ENCODE data around the gene LLPH. TPM values are rescaled to one million over a fixed set of nuclear protein-coding genes. Genes with fewer than 3 reads are reported as not detected.

LLPH gene
- total RNA-seq, 1 donor from 2014 or later, result 33.7 TPM

DNA sequence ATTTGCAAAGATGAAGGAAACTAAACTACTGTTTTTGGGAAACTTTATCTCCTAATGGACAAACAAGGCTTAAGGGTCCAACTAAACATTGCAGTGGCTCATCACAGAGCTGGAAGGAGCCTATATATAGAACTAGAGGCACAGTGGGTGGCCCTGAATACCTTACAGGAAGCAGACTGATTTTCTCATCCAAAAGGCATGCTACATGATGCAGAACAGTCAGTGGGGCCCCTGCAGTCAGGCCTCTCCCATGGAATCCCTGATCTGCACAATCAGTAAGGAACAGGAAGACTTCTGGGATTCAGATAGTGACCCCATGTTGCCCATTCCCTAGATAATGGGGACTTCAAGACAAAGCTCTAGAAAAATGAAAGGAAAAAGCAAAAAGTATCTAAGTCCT lies 1.9 kb upstream of the LLPH start:
- peaks cover 28% of the 10 kb centered on the region for H3K4me1 Mint-ChIP-seq (ENCODE audit: low read depth)

GRCh38 chr12:66131067-66131688 lies 628 bp upstream of the LLPH start:
- Mint-ChIP-seq H3K9me3 (no peaks in the 10 kb centered on the region), H3K27ac (peak overlapping the region; percentile 95), H3K36me3 (ENCODE audit: low read depth) (peaks cover 44% of the 10 kb centered on the region), H3K4me3 (ENCODE audit: low read depth) (peak overlapping the region; percentile 99), H3K27me3 (ENCODE audit: low read depth) (no peaks in the 10 kb centered on the region), H3K4me1 (ENCODE audit: low read depth) (peaks cover 35% of the 10 kb centered on the region)
- intact Hi-C loops (cut with micrococcal nuclease), result no loop called here
- DNase-seq (ENCODE audit: low spot score), result no peak

More for the DNA sequence above, 1.9 kb upstream of the LLPH start:
- peak overlapping the region; percentile 46 for H3K4me3 Mint-ChIP-seq (ENCODE audit: low read depth)
- no peaks in the 10 kb centered on the region for H3K9me3 Mint-ChIP-seq
- DNase-seq (ENCODE audit: low spot score), result no peak
- intact Hi-C loops (cut with micrococcal nuclease), result no loop called here
- no peaks in the 10 kb centered on the region for H3K27me3 Mint-ChIP-seq (ENCODE audit: low read depth)
- peaks cover 42% of the 10 kb centered on the region for H3K36me3 Mint-ChIP-seq (ENCODE audit: low read depth)
- no peak overlapping the region for H3K27ac Mint-ChIP-seq

DNA sequence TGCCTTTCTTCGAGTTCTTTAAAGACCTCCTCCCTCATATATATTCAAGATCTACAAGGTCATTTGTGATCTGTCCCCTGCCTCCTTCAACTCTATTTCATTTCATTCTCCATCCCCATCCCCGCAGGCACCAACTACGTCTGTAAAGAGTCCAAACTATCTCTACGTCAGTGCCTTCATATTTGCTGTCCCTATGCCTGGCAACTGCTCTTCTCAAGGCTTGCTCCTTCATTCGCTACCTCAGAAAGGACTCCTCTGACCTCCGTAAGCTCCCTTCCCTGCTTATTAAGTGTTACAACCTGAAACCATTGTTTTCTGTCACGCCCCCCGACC lies 650 bp downstream of the LLPH start:
- intact Hi-C loops (cut with micrococcal nuclease), result loop anchor here (1.0 kb wide), 2 partner anchors 39 to 172 kb away; partner anchors contain the start of genes HELB and TMBIM4
- H3K4me1 Mint-ChIP-seq (ENCODE audit: low read depth), result peaks cover 38% of the 10 kb centered on the region
- H3K9me3 Mint-ChIP-seq, result no peaks in the 10 kb centered on the region
- peak overlapping the region; percentile 95 for H3K27ac Mint-ChIP-seq
- peaks cover 52% of the 10 kb centered on the region for H3K36me3 Mint-ChIP-seq (ENCODE audit: low read depth)
- H3K4me3 Mint-ChIP-seq (ENCODE audit: low read depth), result peak overlapping the region; percentile 99
- DNase-seq (ENCODE audit: low spot score), result no peak
- H3K27me3 Mint-ChIP-seq (ENCODE audit: low read depth), result no peaks in the 10 kb centered on the region

DNA sequence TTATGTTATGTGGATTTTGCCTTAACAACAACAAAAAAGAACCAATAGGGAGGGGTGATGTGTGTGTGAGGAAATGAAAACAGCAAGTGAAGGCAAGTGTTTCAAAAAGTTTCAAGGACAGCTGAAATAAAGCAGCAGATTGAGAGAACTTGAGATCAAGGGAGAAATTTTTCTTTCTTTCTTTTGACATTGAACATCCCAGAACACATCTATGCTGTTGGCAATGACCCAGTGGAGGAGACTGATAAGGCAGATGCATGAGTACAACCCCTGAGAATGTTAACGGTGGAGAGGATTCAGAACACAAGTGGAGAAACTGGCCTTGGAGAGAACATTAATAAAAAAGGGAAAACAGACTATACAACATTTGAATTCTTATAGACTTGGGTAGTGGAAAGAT lies 2.9 kb downstream of the LLPH start:
- no peak for DNase-seq (ENCODE audit: low spot score)
- intact Hi-C loops (cut with micrococcal nuclease), result no loop called here
- Mint-ChIP-seq H3K4me3 (ENCODE audit: low read depth) (peak overlapping the region; percentile 20), H3K27me3 (ENCODE audit: low read depth) (no peaks in the 10 kb centered on the region), H3K36me3 (ENCODE audit: low read depth) (peaks cover 75% of the 10 kb centered on the region), H3K9me3 (no peaks in the 10 kb centered on the region), H3K27ac (no peak overlapping the region), H3K4me1 (ENCODE audit: low read depth) (peaks cover 38% of the 10 kb centered on the region)

DNA sequence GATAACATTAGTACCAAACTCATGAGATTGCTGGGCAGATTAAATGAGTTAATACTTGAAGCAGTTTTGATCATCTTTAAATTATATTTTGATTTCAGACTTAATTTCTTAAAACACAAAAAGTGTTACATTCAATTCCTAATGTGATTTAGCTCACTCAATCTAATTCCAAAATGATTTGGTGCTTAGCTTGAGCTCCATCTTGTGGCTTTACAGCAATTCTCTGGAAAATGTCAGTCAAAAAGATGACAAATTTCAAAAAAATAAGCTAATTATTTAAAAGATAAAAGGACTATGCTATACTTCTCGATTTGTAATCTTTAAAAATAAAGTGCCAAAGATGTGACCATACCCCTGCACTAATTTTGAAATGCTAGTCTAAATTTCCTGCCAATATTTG lies 10.1 kb downstream of the LLPH start:
- no peak for DNase-seq (ENCODE audit: low spot score)

DNA sequence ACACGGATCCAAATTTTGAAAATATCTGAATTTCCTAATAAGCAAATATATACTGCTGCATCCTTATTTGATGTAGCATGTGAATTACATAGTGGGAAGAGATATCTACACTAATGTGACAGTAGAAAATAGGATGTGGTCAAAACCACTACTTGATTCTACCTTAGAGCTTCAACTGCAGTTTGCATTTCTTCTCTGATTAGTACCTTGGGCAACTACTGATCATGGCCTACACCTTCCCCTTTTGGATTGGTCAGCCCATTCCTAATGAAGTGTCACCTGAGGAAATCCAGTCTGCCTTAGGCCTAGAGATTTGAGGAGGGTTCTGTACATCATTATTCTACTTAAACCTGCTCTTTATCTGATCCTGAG lies 10.7 kb downstream of the LLPH start:
- intact Hi-C loops (cut with micrococcal nuclease), result no loop called here
- Mint-ChIP-seq H3K4me1 (ENCODE audit: low read depth) (peaks cover 15% of the 10 kb centered on the region), H3K27ac (no peak overlapping the region), H3K4me3 (ENCODE audit: low read depth) (no peak overlapping the region), H3K27me3 (ENCODE audit: low read depth) (no peaks in the 10 kb centered on the region), H3K9me3 (no peaks in the 10 kb centered on the region), H3K36me3 (ENCODE audit: low read depth) (peaks cover 53% of the 10 kb centered on the region)
- DNase-seq (ENCODE audit: low spot score), result no peak

More for the DNA sequence above, 10.1 kb downstream of the LLPH start:
- Mint-ChIP-seq H3K27ac (no peak overlapping the region), H3K36me3 (ENCODE audit: low read depth) (peaks cover 60% of the 10 kb centered on the region), H3K9me3 (no peaks in the 10 kb centered on the region), H3K4me3 (ENCODE audit: low read depth) (no peak overlapping the region), H3K4me1 (ENCODE audit: low read depth) (peaks cover 19% of the 10 kb centered on the region), H3K27me3 (ENCODE audit: low read depth) (no peaks in the 10 kb centered on the region)
- intact Hi-C loops (cut with micrococcal nuclease), result no loop called here

GRCh38 chr12:66119229-66119869 lies 11.2 kb downstream of the LLPH start:
- DNase-seq (ENCODE audit: low spot score), result no peak
- Mint-ChIP-seq H3K4me1 (ENCODE audit: low read depth) (peaks cover 15% of the 10 kb centered on the region), H3K36me3 (ENCODE audit: low read depth) (peaks cover 48% of the 10 kb centered on the region), H3K27me3 (ENCODE audit: low read depth) (no peaks in the 10 kb centered on the region), H3K4me3 (ENCODE audit: low read depth) (no peak overlapping the region), H3K27ac (no peak overlapping the region), H3K9me3 (no peaks in the 10 kb centered on the region)
- intact Hi-C loops (cut with micrococcal nuclease), result no loop called here

GRCh38 chr12:66118240-66118891 lies 12.2 kb downstream of the LLPH start:
- Mint-ChIP-seq H3K4me1 (ENCODE audit: low read depth) (peaks cover 19% of the 10 kb centered on the region), H3K4me3 (ENCODE audit: low read depth) (no peak overlapping the region), H3K27me3 (ENCODE audit: low read depth) (no peaks in the 10 kb centered on the region), H3K9me3 (no peaks in the 10 kb centered on the region), H3K36me3 (ENCODE audit: low read depth) (peaks cover 38% of the 10 kb centered on the region), H3K27ac (no peak overlapping the region)
- intact Hi-C loops (cut with micrococcal nuclease), result no loop called here
- DNase-seq (ENCODE audit: low spot score), result no peak

GRCh38 chr12:66117242-66117641 lies 13.3 kb downstream of the LLPH start:
- H3K9me3 Mint-ChIP-seq, result no peaks in the 10 kb centered on the region
- peaks cover 18% of the 10 kb centered on the region for H3K4me1 Mint-ChIP-seq (ENCODE audit: low read depth)
- H3K27me3 Mint-ChIP-seq (ENCODE audit: low read depth), result peaks cover 4% of the 10 kb centered on the region
- peaks cover 27% of the 10 kb centered on the region for H3K36me3 Mint-ChIP-seq (ENCODE audit: low read depth)
- H3K4me3 Mint-ChIP-seq (ENCODE audit: low read depth), result no peak overlapping the region
- no peak overlapping the region for H3K27ac Mint-ChIP-seq
- DNase-seq (ENCODE audit: low spot score), result no peak
- intact Hi-C loops (cut with micrococcal nuclease), result no loop called here

GRCh38 chr12:66115071-66115600 lies 15.4 kb downstream of the LLPH start:
- peaks cover 14% of the 10 kb centered on the region for H3K4me1 Mint-ChIP-seq (ENCODE audit: low read depth)
- no peak overlapping the region for H3K27ac Mint-ChIP-seq
- H3K9me3 Mint-ChIP-seq, result no peaks in the 10 kb centered on the region

GRCh38 chr12:66113471-66113870 lies 17.1 kb downstream of the LLPH start:
- Mint-ChIP-seq H3K27ac (no peak overlapping the region), H3K4me1 (ENCODE audit: low read depth) (peaks cover 8% of the 10 kb centered on the region), H3K4me3 (ENCODE audit: low read depth) (no peak overlapping the region), H3K27me3 (ENCODE audit: low read depth) (peaks cover 9% of the 10 kb centered on the region), H3K9me3 (no peaks in the 10 kb centered on the region), H3K36me3 (ENCODE audit: low read depth) (peaks cover 2% of the 10 kb centered on the region)
- intact Hi-C loops (cut with micrococcal nuclease), result no loop called here
- DNase-seq (ENCODE audit: low spot score), result no peak

More at GRCh38 chr12:66115071-66115600, 15.4 kb downstream of the LLPH start:
- intact Hi-C loops (cut with micrococcal nuclease), result no loop called here
- Mint-ChIP-seq H3K27me3 (ENCODE audit: low read depth) (peaks cover 9% of the 10 kb centered on the region), H3K4me3 (ENCODE audit: low read depth) (no peak overlapping the region), H3K36me3 (ENCODE audit: low read depth) (peaks cover 15% of the 10 kb centered on the region)
- DNase-seq (ENCODE audit: low spot score), result no peak

GRCh38 chr12:66111605-66112004 lies 18.9 kb downstream of the LLPH start:
- no peak overlapping the region for H3K27ac Mint-ChIP-seq
- no peaks in the 10 kb centered on the region for H3K36me3 Mint-ChIP-seq (ENCODE audit: low read depth)
- no peak for DNase-seq (ENCODE audit: low spot score)
- no peak overlapping the region for H3K4me3 Mint-ChIP-seq (ENCODE audit: low read depth)
- intact Hi-C loops (cut with micrococcal nuclease), result no loop called here
- H3K4me1 Mint-ChIP-seq (ENCODE audit: low read depth), result peaks cover 13% of the 10 kb centered on the region
- H3K27me3 Mint-ChIP-seq (ENCODE audit: low read depth), result peaks cover 9% of the 10 kb centered on the region
- no peaks in the 10 kb centered on the region for H3K9me3 Mint-ChIP-seq

DNA sequence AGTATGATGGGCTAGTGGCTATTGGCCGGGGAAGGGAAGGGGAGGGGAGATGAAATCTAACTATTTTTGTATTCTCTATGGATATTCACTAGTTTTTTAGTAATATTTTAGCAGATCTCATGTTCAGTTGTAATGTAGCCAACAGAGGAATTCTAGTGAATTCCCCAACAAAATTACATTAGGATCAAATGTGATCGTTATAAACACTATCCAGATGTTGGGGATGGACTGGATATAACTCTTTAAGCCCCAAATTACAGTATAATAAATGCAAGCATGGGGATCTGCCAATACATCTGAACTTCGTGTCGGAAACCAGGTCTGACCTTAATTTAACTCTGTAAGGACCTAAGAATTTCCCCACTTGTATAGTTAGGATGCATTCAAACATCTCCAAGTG lies 21.5 kb downstream of the LLPH start:
- Mint-ChIP-seq H3K9me3 (no peaks in the 10 kb centered on the region), H3K4me1 (ENCODE audit: low read depth) (peaks cover 11% of the 10 kb centered on the region), H3K27ac (no peak overlapping the region), H3K27me3 (ENCODE audit: low read depth) (peaks cover 17% of the 10 kb centered on the region), H3K4me3 (ENCODE audit: low read depth) (no peak overlapping the region), H3K36me3 (ENCODE audit: low read depth) (no peaks in the 10 kb centered on the region)
- intact Hi-C loops (cut with micrococcal nuclease), result loop anchor here (5.0 kb wide), 3 partner anchors 298 to 1217 kb away; no protein-coding TSS in a partner anchor
- DNase-seq (ENCODE audit: low spot score), result no peak

Measured in activated T-helper 2 cell treated with anti-CD3 and anti-CD28 coated beads, Interferon-gamma antibody, Interleukin-2, Interleukin-4, amounts not matched to agents 10 μg/mL and 5 μg/mL and 100 μg/mL, durations not matched to agents 14 hours and 24 hours and 36 hours (primary cell).